ENCODE results near the gene NDUFA8.

The NDUFA8 gene

GRCh38 chr9:122116448-122117173 is 43.0 kb downstream of the NDUFA8 start:
- TF ChIP-seq ZFX (IDR thresholded peaks at IDR 0.05; ENCODE audit: borderline replicate concordance) (no peak), CTCF (IDR thresholded peaks at IDR 0.05) (no peak)
- H3K27ac ChIP-seq, result no peak overlapping the region

- TF ChIP-seq ZFX (IDR thresholded peaks at IDR 0.05; ENCODE audit: borderline replicate concordance) (no peak), CTCF (IDR thresholded peaks at IDR 0.05) (no peak)
- H3K27ac ChIP-seq, result no peak overlapping the region
These were observed 43.5 kb downstream of the NDUFA8 start for GRCh38 chr9:122116040-122116439.

- no peak overlapping the region for H3K27ac ChIP-seq
- TF ChIP-seq CTCF (IDR thresholded peaks at IDR 0.05) (no peak), ZFX (IDR thresholded peaks at IDR 0.05; ENCODE audit: borderline replicate concordance) (no peak)
These were observed 44.2 kb downstream of the NDUFA8 start for GRCh38 chr9:122115176-122116035.

GRCh38 chr9:122113574-122113973 is 46.0 kb downstream of the NDUFA8 start:
- no peak for TF ChIP-seq CTCF (IDR thresholded peaks at IDR 0.05)
- no peak for TF ChIP-seq ZFX (IDR thresholded peaks at IDR 0.05; ENCODE audit: borderline replicate concordance)
- H3K27ac ChIP-seq, result no peak overlapping the region

GRCh38 chr9:122112238-122112637 is 47.3 kb downstream of the NDUFA8 start:
- TF ChIP-seq CTCF (IDR thresholded peaks at IDR 0.05) (no peak), ZFX (IDR thresholded peaks at IDR 0.05; ENCODE audit: borderline replicate concordance) (no peak)
- H3K27ac ChIP-seq, result no peak overlapping the region

- no peak overlapping the region for H3K27ac ChIP-seq
- TF ChIP-seq CTCF (IDR thresholded peaks at IDR 0.05) (no peak), ZFX (IDR thresholded peaks at IDR 0.05; ENCODE audit: borderline replicate concordance) (no peak)
These were observed 48.0 kb downstream of the NDUFA8 start for GRCh38 chr9:122111413-122112085.

Measured in 22Rv1 (cell line).